GM21381 (cell line): ENCODE measurements around the gene LILRB5.
"Not testable (repeated sequence)": the region's sequence is repeated elsewhere in the genome, so short reads cannot be mapped to it uniquely, and the experiment has no call there.

Experiments used
- ATAC-seq: cut with Tn5 transposase; IDR thresholded peaks from one replicate; pipeline ENCODE4 v1.9.1; 2021; ENCODE audit warnings: mild to moderate bottlenecking, moderate library complexity; ENCODE audit not compliant: unreplicated experiment

Gene LILRB5

GRCh38 chr19:54277111-54277615 lies 20.1 kb upstream of the LILRB5 start:
- ATAC-seq: not testable (repeated sequence)

GRCh38 chr19:54275951-54276350 lies 18.9 kb upstream of the LILRB5 start:
- ATAC-seq: no peak

- ATAC-seq: not testable (repeated sequence)
These were observed 17.4 kb upstream of the LILRB5 start for GRCh38 chr19:54274516-54274915.

GRCh38 chr19:54273821-54274220 lies 16.7 kb upstream of the LILRB5 start:
- no peak for ATAC-seq

- ATAC-seq: not testable (repeated sequence)
These were observed 15.1 kb upstream of the LILRB5 start for GRCh38 chr19:54272181-54272580.

- not testable (repeated sequence) for ATAC-seq
These were observed 14.5 kb upstream of the LILRB5 start for GRCh38 chr19:54271587-54271986.

GRCh38 chr19:54271106-54271505 lies 14.0 kb upstream of the LILRB5 start:
- ATAC-seq: no peak

- ATAC-seq: no peak
These were observed 11.9 kb upstream of the LILRB5 start for GRCh38 chr19:54268936-54269335.

- no peak for ATAC-seq
These were observed 9.1 kb upstream of the LILRB5 start for GRCh38 chr19:54266133-54266532.

GRCh38 chr19:54262470-54262869 lies 5.4 kb upstream of the LILRB5 start:
- no peak for ATAC-seq

GRCh38 chr19:54262066-54262465 lies 5.0 kb upstream of the LILRB5 start:
- ATAC-seq: no peak

- ATAC-seq: no peak
These were observed 590 bp downstream of the LILRB5 start for GRCh38 chr19:54256250-54257115.

- no peak for ATAC-seq
These were observed 1.8 kb downstream of the LILRB5 start for GRCh38 chr19:54255105-54255775.

- no peak for ATAC-seq
These were observed 2.7 kb downstream of the LILRB5 start for GRCh38 chr19:54254195-54254906.

- no peak for ATAC-seq
These were observed 3.5 kb downstream of the LILRB5 start for GRCh38 chr19:54253331-54254194.

GRCh38 chr19:54252845-54253244 lies 4.2 kb downstream of the LILRB5 start:
- ATAC-seq: no peak

- no peak for ATAC-seq
These were observed 4.8 kb downstream of the LILRB5 start for GRCh38 chr19:54252243-54252642.

GRCh38 chr19:54248016-54248601 lies 9.0 kb downstream of the LILRB5 start:
- ATAC-seq: no peak

GRCh38 chr19:54247106-54247930 lies 9.8 kb downstream of the LILRB5 start:
- no peak for ATAC-seq
